Measurements from ENCODE around the gene RALGPS1.

Gene RALGPS1

DNA sequence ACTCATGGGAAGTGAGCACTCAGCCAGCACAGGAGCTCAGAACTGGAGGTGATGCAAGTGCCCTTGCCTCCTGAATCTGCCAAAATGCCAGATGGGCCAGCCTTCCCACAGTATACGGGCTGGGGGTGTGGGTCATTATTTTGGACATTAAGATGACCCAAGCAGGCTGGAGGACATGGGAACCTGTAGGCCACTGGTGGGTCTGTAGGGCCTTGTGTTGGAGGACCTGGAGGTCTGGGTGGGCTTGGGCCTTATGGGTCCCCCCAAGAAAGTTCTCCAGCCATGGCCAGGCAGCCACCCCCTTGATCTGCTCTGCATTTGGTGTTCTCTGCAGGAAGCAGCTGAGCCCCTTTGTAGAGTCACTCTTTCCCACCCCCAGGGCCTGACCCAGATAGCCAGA is 278.9 kb downstream of the RALGPS1 start:
- no peak for DNase-seq (ENCODE audit: low read depth)
- no peak overlapping the region for H3K4me3 ChIP-seq (ENCODE audit: low read length)
- TF ChIP-seq, protein P1, sequence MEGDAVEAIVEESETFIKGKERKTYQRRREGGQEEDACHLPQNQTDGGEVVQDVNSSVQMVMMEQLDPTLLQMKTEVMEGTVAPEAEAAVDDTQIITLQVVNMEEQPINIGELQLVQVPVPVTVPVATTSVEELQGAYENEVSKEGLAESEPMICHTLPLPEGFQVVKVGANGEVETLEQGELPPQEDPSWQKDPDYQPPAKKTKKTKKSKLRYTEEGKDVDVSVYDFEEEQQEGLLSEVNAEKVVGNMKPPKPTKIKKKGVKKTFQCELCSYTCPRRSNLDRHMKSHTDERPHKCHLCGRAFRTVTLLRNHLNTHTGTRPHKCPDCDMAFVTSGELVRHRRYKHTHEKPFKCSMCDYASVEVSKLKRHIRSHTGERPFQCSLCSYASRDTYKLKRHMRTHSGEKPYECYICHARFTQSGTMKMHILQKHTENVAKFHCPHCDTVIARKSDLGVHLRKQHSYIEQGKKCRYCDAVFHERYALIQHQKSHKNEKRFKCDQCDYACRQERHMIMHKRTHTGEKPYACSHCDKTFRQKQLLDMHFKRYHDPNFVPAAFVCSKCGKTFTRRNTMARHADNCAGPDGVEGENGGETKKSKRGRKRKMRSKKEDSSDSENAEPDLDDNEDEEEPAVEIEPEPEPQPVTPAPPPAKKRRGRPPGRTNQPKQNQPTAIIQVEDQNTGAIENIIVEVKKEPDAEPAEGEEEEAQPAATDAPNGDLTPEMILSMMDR (conservative IDR thresholded peaks at IDR 0.05; ENCODE audit: low read depth, low read length): no peak

DNA sequence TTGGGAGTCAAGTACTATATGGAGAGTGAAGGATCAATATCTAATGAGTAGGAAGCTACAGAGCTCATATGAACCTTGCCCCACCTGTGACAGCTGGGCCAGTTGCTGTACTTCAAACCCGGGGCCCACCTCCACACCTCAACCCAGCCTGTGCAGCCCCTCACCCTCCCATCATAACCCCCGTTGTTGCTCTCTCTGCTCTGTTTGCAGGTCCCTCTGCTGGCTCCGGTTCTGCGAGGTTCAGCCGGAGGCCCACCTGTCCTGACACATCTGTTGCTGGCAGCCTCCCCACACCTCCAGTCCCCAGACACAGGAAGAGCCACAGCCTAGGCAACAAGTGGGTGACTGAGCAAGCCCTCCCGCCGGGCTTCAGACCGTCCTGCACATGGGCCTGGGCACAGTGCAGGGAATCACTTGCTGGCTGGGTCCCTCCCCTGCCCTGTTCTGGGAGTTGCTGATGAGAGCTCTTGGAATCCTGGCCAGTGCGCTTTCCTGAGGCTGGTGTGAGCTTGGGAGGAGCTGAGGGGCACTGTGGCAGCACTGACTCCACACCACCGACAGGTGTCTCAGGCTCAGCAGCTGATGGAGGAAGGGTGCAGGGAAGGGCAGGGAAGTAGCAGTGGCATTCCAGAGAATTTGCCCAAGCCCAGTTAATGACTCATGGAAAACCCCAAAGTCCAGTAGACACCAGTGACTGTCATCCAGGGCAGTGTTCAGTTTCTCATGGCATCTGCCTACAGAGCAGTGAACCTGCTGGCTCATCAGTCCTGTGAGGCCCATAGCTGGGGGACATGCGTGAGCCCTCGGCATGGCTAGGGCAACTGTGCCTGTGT is 280.5 kb downstream of the RALGPS1 start:
- TF ChIP-seq, protein P1 (conservative IDR thresholded peaks at IDR 0.05; ENCODE audit: low read depth, low read length): peak; percentile 58

DNA sequence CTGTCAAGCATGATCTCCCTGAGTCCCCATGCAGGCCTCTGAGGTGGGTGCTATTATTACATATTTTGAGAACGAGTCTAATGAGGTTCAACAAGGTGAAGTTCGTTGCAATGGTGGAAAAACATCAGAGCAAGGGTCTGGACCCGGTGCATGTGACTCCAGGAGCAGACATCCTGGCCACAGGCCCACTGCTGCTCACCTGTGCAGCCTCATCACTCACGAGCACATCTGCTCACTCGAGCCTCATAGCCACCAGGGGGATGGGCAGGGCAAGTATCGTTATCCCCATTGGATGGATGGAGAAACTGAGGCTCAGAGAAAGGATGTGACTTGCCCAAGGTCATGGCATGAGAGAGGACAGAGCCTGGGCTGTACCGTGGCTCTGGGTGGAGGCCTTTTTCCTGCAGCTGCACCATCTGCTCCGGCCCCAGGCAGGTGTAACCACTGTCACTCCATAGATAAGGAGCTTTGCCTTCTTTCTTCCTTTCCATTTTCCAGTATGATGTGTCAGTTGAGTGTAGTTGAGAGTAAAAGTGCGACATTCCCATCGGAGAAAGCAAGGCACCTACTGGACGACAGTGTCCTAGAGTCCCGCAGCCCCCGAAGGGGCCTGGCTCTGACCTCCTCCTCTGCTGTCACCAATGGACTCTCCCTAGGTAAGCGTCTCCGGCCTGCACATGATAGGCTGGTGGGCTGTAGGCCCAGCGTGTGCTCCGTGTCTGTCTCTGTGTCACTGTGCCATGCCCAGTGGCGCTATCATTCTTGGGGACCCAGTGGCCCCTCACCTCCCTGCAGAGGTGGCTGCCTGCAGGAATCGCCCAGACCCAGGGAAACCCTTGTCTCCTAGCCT is 281.6 kb downstream of the RALGPS1 start:
- no peak for DNase-seq (ENCODE audit: low read depth)
- TF ChIP-seq, protein P1 (conservative IDR thresholded peaks at IDR 0.05; ENCODE audit: low read depth, low read length): no peak
- no peak overlapping the region for H3K4me3 ChIP-seq (ENCODE audit: low read length)

More for the DNA sequence above, 280.5 kb downstream of the RALGPS1 start:
- DNase-seq (ENCODE audit: low read depth): no peak
- H3K4me3 ChIP-seq (ENCODE audit: low read length): no peak overlapping the region

DNA sequence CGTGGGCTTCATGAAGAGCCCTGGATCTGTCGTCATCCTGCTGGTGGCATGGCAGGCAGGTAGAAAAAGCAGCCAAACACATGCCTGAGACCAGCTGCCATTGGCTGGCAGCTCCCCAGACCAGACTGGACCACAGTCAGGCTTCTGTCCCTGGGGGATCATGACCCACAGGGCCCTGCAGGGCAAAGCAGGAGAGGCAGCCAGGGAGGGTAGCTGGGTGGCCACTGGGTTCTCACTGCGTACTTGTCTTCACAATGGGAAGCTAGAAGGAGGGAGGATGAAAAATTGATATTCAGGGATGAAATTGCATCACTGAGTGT is 282.2 kb downstream of the RALGPS1 start:
- no peak overlapping the region for H3K4me3 ChIP-seq (ENCODE audit: low read length)
- no peak for DNase-seq (ENCODE audit: low read depth)
- TF ChIP-seq, protein P1 (conservative IDR thresholded peaks at IDR 0.05; ENCODE audit: low read depth, low read length): no peak

DNA sequence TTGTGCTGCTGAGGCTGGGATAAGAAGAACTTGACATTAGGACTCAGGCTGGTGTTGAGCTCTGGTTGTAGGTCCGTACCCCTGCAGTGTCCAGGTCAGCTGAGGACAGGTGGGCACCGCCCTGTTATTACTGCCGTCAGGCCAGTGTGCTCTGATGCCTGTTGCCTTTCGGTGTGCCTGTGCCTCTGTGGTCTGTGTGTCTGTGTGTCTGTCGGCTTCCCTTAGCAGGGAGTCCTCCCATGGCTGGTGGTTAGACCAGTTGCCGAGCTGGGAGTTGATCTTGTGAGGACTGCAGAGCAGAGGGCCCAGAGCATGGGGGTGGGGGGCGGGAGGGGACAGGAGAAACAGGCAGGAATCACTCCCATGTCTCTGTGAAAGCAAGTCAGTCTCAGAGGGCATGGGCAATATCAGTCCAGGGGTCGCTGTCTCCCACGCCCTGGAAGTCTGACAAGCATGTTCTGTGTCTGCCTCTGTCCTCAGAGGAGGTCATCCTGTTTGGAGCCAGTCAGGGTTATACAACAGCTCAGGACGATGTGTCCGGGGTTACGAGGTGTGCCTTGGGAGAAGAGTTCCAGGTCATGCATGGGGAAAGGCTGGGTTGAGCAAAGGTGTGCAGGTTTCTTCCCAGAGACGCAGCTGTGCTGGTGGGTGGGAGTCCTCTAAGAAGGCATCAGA is 282.7 kb downstream of the RALGPS1 start:
- no peak for DNase-seq (ENCODE audit: low read depth)
- no peak overlapping the region for H3K4me3 ChIP-seq (ENCODE audit: low read length)
- TF ChIP-seq, protein P1 (conservative IDR thresholded peaks at IDR 0.05; ENCODE audit: low read depth, low read length): no peak

DNA sequence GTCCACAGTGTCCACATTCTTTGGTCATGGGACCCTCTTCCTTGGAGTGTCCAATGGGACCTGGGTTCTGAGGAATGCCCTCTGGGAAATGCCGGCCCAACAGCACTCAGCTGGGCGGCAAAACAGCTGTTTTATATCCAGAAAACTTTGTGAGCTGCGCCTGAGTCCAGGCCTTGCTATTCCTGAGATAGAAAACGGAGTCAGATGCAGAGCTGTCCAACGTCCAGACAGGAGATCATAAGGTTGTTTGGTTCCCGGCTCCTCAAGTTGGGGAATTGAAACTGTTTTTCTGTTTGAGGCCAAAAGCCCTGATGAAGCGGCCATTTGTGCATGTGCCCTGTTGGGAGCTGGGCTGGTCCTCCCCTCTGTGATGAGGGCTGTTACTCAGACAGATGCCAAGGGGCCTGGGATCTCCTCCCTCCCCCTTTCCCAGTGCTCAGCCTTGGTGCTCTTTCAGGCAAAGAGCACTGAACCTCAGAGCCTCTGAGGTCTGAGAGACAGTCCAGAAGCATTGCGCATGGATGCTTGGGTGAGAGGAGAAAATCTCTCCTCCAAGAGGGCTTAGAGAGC is 283.4 kb downstream of the RALGPS1 start:
- TF ChIP-seq, protein P1 (conservative IDR thresholded peaks at IDR 0.05; ENCODE audit: low read depth, low read length): no peak
- H3K4me3 ChIP-seq (ENCODE audit: low read length): no peak overlapping the region
- DNase-seq (ENCODE audit: low read depth): no peak

Measured in retinal pigment epithelial cell (primary cell).